ENCODE results near the gene TRAPPC5.
A peak's percentile ranks its signal among the peaks of the same experiment; 100 is the strongest.
"Not testable (repeated sequence)": the region's sequence is repeated elsewhere in the genome, so short reads cannot be mapped to it uniquely, and the experiment has no call there.

Gene TRAPPC5

DNA sequence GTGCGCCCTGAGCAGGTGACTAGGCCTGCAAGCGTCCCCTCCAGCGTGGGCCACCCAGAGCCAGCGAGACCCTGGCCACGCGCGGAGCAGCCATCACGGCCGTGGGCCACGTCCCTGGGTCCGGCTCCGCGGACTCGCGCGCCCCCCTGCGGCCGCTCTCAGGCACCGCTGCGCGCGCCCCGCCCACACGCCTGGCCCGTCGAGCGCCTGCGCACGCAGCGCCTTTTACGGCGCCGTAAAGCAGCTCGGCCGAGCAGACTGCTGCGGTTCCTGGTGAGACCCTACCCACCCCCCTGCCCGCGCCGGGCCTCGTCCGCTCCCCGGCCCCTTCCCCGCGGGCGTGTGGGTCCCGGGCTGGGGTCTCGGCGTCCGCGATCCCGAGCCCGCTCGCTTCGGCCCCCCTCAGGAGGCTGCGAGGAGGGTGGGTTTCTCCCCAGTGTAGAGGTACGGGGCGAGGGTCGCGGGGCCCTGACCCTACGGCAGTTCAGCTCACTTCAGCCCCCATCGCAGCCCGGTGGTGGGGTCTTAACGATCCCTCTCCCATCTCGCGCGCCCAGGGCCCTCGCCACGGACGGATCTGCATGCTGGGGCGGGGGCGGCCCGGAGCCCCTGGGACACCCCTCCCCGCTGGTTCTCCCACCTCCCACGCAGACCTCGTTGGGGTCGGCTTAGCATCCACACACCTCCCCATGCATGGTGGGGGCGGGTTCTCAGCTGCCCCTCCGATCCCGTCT, at the start of gene TRAPPC5:
TRAPPC5 (plus strand) TSS at position 228 of the 734 bp plus-strand sequence. CDS start 1,421 bp downstream, outside the sequence.
- DNase-seq, result peak; percentile 73

DNA sequence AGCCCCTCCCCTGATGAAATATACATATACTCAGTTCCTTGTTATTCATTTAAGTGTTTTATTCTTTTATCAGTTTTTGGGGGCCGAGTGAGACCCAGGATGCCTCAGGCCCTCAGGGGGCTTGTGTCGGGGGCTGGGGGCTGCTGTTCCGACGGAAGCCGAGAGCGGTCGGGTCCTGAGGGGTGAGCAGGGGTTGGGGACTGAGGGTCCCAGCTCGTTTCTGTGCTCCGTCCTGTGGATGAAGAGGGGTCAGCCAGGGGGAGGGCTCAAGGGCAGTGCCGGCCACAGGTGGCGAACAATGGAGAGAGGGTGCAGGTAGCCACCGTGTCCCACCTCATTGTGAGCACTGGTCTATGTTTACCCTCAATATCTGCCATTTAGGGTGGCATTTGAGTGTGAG, 49.1 kb upstream of the TRAPPC5 start:
- no peak for DNase-seq

DNA sequence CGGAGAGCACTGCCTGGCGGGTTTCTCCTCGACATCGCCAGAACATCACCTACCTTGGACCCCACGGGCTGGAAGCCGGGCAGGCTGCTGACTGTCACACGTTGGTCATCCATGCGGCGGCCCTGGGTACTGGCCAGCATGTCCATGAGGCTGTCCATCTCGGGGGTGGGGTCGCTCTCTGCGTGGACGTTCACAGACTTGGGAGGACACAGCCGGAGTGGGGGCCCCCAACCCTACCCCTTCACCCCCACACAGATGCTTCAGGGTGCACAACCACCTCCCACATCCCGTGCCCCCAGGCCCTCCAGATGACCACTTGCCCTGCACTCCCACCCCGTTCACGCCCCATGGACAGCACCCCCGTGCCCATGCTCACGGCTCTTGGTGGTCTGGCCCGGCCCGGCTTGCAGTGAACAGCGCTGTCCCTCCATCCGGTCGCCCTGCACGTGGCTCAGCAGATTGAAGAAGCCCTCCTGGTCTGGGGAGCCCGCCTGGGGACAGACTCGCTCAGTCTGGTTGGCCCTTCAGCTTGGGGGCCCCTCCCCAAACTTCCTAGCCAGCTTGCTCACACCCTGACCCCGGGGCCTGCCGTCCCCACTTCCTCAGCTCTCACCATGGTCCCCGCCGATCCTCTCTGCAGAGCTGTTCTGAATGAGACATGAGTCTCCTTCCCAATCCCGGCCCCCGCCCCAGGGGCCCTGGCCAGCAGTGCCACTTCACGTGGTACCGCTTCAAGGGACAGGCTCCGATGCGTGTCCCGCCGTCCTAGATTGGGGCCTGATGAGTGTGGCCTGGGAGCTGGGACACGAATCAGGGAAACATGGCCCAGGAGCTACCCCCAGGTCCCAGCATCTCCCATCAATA, 48.1 kb upstream of the TRAPPC5 start:
- DNase-seq, result no peak

DNA sequence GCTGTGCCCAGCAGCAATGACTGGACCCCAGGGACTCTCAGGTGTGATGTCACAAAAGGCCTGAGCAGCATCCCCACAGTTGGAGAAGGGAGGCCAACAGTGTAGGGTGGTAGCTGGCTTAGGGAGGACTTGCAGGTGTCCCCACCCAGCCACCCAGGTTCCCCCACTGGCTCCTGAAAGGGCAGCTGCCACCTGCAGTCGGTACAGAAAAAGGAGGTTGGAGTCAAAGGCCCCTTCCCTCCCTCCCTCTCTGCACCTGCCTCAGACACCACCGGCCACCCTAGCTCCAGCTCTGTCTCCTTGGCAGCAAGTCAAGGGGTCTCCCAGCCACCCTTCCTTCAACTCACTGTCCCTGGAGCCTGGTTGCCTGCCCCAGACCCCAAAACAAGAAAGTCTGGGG, 46.9 kb upstream of the TRAPPC5 start, which contains the start of gene PCP2:
PCP2 (minus strand) TSS at position 22 of the 400 bp plus-strand sequence. CDS start 262 bp downstream, outside the sequence.
- no peak for DNase-seq

DNA sequence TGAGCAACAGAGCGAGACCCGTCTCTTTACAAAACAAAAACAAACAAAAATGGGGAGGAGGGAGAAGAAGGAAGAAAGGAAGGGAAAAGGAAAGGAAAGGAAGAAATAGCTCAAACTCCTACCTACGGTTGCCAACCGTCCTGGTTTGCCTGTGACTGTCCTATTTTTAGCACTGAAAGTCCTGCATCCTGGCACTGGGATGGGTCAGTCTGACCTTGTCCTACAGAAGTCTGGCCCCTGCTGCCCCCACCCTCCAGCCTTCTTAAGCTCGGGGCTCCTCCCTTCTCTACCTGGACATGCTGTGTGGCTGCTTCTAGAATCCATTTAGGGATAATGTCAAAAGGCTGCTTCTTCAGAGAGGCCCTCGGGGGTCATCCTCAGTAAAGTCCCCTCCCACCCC, 45.0 kb upstream of the TRAPPC5 start:
- no peak for DNase-seq

DNA sequence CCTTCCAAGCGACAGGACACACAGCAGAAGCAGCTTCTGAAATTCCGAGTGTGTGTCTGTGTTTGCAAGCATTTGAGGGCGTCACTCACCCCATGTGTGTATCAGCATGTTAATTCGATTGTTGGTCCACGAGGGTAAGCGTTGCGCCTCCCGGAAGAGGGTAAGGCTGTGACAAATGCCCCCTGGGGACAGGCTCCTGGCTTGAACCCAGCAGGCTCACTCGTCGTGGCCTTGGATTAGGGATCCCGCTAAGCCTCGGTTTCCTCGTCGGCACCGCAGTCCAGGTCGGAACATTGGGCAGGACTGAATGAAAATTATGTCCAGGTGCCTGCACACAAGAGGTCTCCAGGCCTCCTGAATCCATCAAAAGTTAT, 44.3 kb upstream of the TRAPPC5 start:
- DNase-seq, result no peak

DNA sequence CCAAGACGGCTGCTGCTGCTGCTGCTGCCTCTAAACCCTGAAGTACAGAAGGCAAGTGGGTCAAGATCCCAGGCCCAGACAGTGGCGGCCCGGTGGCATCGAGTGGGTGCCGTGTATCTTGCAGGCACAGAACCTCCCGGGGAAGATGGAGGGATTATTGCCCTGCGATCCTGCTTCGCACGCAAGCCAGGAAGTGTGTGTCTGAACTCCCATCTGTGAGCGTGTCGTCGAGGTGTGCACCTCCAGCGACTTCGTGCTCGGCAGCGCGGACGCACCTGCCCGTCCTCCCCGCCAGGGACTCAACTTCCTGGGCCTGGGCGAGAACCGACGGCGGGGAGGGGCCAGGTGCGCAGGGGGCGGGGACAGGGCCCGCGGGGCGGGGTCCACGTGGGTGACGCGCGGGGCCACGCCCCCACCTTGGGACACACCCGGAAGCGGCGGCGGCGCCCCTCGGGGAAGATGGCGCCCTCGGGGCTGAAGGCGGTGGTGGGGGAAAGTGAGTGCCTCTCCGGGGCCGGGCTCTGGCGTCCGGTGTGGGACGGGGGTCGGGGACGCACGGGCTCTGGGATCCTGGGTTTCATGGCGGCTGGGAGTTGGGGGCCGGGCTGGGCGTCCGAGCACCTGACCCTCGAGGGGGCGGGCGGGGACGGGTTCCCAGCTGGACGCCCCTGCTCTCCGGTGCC, 43.8 kb upstream of the TRAPPC5 start, which contains the start of gene STXBP2:
STXBP2 (plus strand) TSS at position 420 of the 683 bp plus-strand sequence; CDS start at position 460, 40 bp downstream.
- peak; percentile 79 for DNase-seq

DNA sequence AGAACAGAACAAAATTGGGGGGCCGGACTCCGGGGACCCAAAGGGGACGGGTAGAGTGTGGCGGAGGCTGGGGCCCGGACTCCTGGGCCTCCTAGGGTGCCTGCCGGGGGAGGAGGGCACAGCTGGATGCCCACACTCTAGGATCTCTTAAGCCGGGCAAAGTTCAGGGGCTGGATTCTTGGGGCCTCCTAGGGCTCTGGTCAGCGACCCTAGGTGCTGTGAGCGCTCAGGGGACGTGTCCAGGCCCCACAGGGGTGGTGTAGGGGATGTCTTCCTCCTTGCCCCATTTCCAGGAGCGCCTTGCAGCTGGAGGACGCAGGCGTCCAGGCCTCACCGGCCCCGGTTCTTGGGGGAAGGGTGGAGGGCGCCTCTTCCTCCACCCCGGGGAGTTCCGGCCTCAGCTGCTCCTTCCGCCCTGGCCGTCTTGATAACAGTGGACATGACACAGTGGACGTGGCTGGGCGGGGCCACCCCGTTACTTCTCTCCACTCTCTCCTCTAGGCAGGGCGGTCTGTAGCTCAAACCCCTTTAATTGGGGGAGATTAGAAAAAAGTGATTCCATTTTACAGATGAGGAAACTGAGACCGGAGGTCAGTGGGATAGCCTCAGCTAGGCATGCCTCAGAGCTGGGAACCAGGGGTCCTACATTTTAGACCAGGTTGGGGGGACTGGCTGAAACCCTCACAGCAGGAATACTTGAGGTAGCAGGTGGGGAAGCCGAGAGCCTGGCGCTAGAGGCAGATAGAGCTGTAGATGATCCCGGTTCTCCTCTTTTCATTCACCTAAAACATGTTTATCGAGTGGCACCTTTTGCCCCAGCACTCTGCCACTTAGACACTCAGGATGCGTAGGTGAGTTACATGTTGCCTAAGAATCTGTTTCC, 43.0 kb upstream of the TRAPPC5 start:
- no peak for DNase-seq

DNA sequence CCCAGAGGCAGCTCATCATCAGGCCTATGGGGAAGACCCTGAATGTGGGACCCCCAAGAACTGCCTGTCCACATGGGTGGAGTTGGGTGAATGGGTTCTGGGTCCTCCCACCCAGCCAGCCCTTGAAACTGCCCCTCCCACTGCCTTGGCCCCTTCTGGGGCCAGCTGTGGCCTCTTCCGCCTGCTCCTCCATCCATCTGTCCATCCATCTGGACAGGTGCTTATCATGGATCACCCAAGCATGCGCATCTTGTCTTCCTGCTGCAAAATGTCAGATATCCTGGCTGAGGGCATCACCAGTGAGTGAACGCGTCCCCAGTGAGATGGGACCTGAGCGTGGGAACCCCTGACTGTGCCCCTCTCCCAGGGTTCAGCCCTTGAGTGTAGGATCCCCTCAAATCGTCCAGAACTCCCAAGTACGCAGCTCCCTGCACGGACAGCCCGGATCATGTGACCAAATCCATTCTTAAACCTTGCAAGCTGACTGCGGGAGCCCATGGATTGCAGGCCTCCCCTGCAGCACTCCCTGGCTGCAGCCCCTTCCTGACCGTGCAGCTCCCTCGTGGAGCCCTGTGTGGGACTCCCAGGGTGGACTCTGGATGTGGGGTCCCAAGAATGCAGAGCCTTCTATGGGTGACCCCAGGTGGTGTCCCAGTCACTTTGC, 41.7 kb upstream of the TRAPPC5 start:
- DNase-seq, result no peak

DNA sequence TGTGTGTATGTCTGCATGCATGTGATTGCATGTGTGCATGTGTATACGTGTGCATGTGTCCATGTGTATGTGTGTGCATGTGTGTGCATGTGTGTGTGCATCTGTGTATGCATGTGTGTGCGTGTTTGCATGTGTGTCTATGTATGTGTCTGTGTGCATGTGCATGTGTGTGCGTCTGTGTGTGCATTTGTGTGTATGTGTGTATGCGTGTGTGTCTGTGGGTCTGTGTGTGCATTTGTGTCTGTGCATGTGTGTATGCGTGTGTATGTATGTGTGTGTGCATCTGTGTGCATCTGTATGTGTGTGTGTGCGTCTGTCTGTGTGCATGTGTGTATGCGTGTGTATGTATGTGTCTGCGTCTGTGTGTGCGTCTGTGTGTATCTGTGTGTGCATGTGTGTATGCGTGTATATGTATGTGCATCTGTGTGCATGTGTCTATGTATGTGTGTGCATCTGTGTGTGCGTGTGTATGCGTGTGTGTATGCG, 40.7 kb upstream of the TRAPPC5 start:
- DNase-seq, result no peak

DNA sequence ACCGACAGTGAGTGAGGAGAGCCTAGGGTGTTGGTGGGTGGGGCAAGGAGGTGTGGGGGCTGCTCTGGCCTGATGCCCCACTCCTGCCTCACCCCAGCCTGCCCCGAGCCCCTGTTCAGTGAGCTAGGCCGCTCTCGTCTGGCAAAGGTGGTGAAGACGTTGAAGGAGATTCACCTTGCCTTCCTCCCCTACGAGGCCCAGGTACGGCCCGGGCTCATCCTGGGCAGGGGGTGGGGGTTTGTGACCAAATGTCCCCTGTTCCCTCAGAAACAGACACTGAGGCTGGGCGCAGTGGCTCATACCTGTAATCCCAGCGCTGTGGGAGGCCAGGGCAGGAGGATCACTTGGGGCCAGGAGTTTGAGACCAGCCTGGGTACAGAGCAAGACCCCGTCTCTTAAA, 39.8 kb upstream of the TRAPPC5 start:
- no peak for DNase-seq

DNA sequence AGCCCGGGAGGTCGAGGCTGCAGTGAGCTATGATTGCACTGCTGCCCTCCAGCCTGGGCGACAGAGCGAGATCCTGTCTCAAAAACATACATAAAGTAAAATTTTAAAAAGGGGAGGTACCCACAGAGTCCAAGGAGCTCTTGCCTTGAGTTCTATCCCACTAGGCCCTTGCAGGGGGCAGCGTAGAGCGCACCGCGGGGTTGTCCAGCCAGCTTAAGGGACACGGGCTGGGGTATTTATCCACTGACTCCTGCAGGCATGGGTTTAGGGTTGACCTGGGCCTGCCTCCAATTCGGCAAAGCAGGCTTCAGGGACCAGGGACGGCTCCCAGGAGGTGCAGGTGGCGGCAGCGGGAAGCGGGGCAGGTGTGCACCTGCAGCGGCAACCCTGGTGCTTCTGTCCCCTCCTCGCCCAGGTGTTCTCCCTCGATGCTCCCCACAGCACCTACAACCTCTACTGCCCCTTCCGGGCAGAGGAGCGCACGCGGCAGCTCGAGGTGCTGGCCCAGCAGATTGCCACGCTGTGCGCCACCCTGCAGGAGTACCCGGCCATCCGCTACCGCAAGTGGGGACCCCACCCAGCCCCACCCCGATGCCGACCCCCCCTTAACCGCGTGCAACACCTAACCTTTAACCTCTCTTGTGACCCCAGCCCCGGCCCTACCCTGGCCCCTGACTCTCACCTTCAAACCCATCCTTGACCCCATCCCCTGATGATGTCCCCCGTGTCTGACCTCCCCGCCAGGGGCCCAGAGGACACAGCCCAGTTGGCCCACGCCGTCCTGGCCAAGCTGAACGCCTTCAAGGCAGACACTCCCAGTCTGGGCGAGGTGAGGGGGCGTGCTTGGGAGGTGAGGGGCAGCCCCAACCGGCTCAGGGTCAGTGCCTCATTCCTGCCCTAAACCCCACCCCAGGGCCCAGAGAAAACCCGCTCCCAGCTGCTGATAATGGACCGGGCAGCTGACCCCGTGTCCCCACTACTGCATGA, 39.0 kb upstream of the TRAPPC5 start:
- no peak for DNase-seq

DNA sequence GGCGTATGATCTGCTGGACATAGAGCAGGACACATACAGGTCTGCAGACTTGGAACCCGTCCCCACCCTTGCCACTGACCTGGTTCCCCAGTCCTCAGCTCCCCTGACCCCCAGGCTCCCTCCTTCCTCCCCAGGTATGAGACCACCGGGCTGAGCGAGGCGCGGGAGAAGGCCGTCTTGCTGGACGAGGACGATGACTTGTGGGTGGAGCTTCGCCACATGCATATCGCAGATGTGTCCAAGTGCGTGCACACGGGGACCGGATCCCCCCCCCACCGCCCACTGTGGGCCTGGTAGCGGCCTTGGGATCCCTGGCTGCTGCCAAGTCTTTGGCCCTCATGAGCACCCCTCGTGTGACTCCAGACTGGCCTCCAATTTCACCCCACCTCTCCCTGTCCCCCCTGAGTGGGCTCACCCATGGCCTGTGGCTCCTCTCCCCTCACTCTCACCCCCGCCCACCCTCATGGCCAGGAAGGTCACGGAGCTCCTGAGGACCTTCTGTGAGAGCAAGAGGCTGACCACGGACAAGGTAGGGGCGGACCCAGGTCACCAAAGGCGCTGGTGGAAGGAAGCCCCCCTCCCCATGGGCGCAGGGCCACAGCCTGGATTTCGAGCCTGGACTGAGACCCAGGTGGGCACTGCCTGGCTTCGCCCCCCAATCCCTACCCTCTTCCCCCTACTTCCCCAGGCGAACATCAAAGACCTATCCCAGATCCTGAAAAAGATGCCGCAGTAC, 38.2 kb upstream of the TRAPPC5 start:
- no peak for DNase-seq

DNA sequence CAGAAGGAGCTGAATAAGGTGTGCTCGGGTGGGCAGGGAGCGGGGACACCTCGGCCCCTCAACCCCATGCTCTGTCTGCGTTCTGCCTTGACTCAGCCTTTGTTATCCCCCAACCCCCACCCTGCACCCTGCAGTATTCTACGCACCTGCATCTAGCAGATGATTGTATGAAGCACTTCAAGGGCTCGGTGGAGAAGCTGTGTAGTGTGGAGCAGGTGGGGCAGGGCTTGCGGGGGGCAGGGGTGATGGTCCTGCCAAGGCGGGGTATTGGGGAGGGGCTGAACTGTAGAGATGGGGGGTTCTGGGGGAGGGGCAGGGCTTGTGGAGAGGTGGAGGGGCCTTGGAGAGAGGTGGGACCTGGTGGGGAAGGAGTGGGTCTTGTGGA, 37.6 kb upstream of the TRAPPC5 start:
- no peak for DNase-seq

DNA sequence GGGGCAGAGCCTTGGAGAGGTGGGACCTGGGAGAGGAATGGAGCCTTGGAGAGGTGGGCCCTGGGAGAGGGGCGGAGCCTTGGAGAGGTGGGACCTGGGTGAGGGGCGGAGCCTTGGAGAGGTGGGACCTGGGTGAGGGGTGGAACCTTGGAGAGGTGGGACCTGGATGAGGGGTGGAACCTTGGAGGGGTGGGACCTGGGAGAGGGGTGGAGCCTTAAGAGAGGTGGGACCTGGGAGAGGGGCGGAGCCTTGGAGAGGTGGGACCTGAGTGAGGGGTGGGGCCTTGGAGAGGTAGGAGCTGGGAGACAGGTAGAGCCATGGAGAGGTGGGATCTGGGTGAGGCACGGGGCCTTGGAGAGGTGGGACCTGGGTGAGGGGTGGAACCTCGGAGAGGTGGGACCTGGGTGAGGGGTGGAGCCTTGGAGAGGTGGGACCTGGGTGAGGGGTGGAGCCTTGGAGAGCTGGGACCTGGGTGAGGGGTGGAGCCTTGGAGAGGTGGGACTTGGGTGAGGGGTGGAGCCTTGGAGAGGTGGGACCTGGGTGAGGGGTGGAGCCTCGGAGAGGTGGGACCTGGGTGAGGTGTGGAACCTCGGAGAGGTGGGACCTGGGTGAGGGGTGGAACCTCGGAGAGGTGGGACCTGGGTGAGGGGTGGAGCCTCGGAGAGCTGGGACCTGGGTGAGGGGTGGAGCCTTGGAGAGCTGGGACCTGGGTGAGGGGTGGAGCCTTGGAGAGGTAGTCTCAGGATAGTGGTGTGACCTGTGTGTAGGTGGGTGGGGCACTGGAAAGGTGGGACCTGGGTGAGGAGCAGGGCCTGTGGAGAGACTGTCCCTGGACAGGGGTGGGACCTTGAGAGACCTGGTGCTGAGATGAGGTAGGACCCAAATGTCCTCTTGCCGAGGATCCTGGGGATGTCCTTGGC, 36.7 kb upstream of the TRAPPC5 start:
- DNase-seq, result not testable (repeated sequence)

DNA sequence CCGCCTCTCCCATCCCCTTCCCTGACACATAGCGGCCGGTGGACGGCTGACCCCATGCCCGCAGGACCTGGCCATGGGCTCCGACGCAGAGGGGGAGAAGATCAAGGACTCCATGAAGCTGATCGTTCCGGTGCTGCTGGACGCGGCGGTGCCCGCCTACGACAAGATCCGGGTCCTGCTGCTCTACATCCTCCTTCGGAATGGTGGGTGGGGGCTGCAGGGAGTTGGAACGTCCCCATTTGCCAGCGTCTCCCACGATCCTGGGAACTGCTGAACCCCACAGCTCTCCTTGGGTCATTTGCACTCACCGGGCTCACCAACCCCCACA, 36.1 kb upstream of the TRAPPC5 start:
- DNase-seq, result no peak

DNA sequence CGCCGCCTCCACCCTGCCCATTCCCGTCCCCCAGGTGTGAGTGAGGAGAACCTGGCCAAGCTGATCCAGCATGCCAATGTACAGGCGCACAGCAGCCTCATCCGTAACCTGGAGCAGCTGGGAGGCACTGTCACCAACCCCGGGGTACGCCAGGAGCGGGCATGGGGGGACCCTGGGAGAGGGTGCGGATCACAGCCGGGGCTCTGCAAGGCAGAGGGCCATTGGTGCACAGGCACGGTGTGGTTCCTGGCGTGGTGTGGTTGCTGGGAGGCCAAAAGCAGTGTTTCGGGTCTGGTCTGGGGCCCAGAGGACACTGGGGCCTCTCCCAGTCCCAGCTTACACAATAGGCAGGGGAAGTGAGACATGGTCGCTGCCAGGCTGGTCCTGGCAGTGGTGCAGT, 35.5 kb upstream of the TRAPPC5 start:
- no peak for DNase-seq

DNA sequence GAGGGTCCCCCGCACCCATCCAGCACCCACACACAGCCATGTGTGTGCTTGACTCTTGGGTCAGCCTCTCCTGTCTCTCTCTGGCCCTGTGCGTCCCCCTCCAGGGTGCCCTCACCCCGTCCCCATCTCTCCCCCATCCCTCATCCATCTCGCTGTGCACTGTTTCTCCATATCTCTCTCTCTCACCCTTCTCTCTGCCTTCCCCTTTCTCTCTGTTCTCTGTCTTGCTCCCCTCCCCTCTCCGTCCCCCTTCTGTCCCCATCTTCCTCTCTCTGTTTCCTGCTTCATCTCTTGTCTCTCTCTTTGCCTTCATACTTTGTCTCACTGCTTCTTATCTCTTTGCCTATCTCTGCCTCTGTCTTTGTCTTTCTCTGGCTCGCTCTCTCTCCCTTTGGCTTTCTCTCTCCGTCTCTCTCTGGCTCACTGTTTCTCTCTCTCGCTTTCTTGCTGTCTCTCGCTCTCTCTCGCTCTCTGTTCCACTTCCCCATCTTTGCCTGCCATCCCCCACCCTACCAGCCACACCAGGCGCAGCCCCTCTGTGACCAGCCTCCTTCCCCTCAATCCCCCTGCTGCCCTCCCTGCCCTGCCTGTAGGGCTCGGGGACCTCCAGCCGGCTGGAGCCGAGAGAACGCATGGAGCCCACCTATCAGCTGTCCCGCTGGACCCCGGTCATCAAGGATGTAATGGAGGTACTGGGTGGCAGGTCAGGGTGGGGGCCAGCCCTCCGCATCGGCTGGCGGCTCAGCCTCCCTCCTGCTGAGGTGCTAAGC, 34.8 kb upstream of the TRAPPC5 start:
- DNase-seq, result no peak
